IMR-90 (cell line): Measurements from ENCODE around the gene SRSF12. TPM values are rescaled to one million over a fixed set of nuclear protein-coding genes. Genes with fewer than 3 reads are reported as not detected.

Experiments used
- ATAC-seq: fragments of 200-7000 bp; cut with Tn5 transposase; 2 replicates; pipeline ENCODE4 v1.9.1; 2020; ENCODE audit warnings: low read depth, mild to moderate bottlenecking, moderate library complexity
- BruUV-seq: library from RNA; stranded (reverse); fragments of 400-500 nt; replicated peaks from 2 replicates; lab custom pipeline; 2021; lab: Mats Ljungman, UMichigan
- CTCF ChIA-PET: fragments of 300-600 bp; formaldehyde crosslinking; extraction: SDS; loops from one replicate; lab custom pipeline; 2021; ENCODE audit warnings: antibody characterized with exemption; lab: Yijun Ruan, JAX
- POLR2A ChIA-PET: fragments of 300-600 bp; sonication (Branson Sonifier 250); formaldehyde crosslinking; loops from one replicate; lab custom pipeline; 2022; ENCODE audit warnings: antibody characterized with exemption; ENCODE audit not compliant: unreplicated experiment; lab: Charles Lee
- DNase-seq: peaks from one replicate; pipeline ENCODE4 v3.0.0; 2013
- H2AFZ ChIP-seq: replicated peaks from 2 replicates; pipeline ENCODE3; 2013; ENCODE audit warnings: low read length, mild to moderate bottlenecking; ENCODE audit not compliant: poor library complexity
- H2AK5ac ChIP-seq: 2 replicates; pipeline ENCODE4 v1.6.1; 2013; ENCODE audit warnings: low read depth, low read length, inconsistent platforms
- H2AK9ac ChIP-seq: replicated peaks from 2 replicates; pipeline ENCODE3; 2013; ENCODE audit warnings: mild to moderate bottlenecking, low read depth, low read length, moderate library complexity; ENCODE audit not compliant: poor library complexity
- H2BK120ac ChIP-seq: 2 replicates; pipeline ENCODE4 v1.6.1; 2013; ENCODE audit warnings: low read depth, low read length, inconsistent platforms
- H2BK15ac ChIP-seq: 3 replicates; pipeline ENCODE4 v1.6.1; 2013; ENCODE audit warnings: low read depth, low read length, inconsistent platforms
- H2BK20ac ChIP-seq: 2 replicates; pipeline ENCODE4 v1.6.1; 2013; ENCODE audit warnings: low read depth, mild to moderate bottlenecking, inconsistent platforms, low read length, moderate library complexity
- H2BK5ac ChIP-seq: 2 replicates; pipeline ENCODE4 v1.6.1; 2013; ENCODE audit warnings: mild to moderate bottlenecking, low read depth, low read length, inconsistent platforms; ENCODE audit not compliant: poor library complexity, severe bottlenecking
- H3K14ac ChIP-seq: replicated peaks from 2 replicates; pipeline ENCODE4 v1.6.1; 2013; ENCODE audit warnings: low read depth, low read length, inconsistent platforms
- H3K18ac ChIP-seq: 2 replicates; pipeline ENCODE4 v1.6.1; 2013; ENCODE audit warnings: low read depth, low read length, control low read depth
- H3K23ac ChIP-seq: 2 replicates; pipeline ENCODE4 v1.6.1; 2013; ENCODE audit warnings: low read depth, low read length, inconsistent platforms
- H3K27ac ChIP-seq: 2 replicates; pipeline ENCODE4 v1.5.1; 2013; ENCODE audit warnings: mild to moderate bottlenecking, control low read depth, low read length; ENCODE audit not compliant: insufficient read depth
- H3K27me3 ChIP-seq: 2 replicates; pipeline ENCODE4 v1.6.1; 2013; ENCODE audit warnings: low read length; ENCODE audit not compliant: control insufficient read depth, insufficient read depth
- H3K36me3 ChIP-seq: 2 replicates; pipeline ENCODE4 v1.6.1; 2013; ENCODE audit warnings: low read length, mixed read lengths; ENCODE audit not compliant: control insufficient read depth, insufficient read depth
- H3K4ac ChIP-seq: 2 replicates; pipeline ENCODE4 v1.6.1; 2013; ENCODE audit warnings: low read depth, low read length, inconsistent platforms
- H3K4me1 ChIP-seq: 2 replicates; pipeline ENCODE4 v1.6.1; 2013; ENCODE audit warnings: low read length, mixed read lengths; ENCODE audit not compliant: control insufficient read depth, insufficient read depth
- H3K4me2 ChIP-seq: 2 replicates; pipeline ENCODE4 v1.6.1; 2013; ENCODE audit warnings: low read depth, mild to moderate bottlenecking, control low read depth, low read length, moderate library complexity
- H3K4me3 ChIP-seq: 2 replicates; pipeline ENCODE4 v1.5.1; 2013; ENCODE audit warnings: low read depth, mild to moderate bottlenecking, control low read depth, low read length, moderate library complexity; ENCODE audit not compliant: insufficient read depth
- H3K56ac ChIP-seq: 2 replicates; pipeline ENCODE4 v1.6.1; 2013; ENCODE audit warnings: low read length, inconsistent platforms; ENCODE audit not compliant: insufficient read depth; ENCODE audit errors: extremely low read depth
- H3K79me1 ChIP-seq, 2 experiments: 2 replicates each; pipeline ENCODE4 v1.6.1; 2013; ENCODE audit warnings: low read length in 2 of 2, inconsistent platforms in 1 of 2, low read depth in 1 of 2
- H3K9ac ChIP-seq: 2 replicates; pipeline ENCODE4 v1.6.1; 2013; ENCODE audit warnings: low read depth, low read length, control low read depth
- H3K9me1 ChIP-seq: 2 replicates; pipeline ENCODE4 v1.6.1; 2013; ENCODE audit warnings: low read length, inconsistent platforms; ENCODE audit not compliant: insufficient read depth
- H3K9me3 ChIP-seq: 2 replicates; pipeline ENCODE4 v1.6.1; 2013; ENCODE audit warnings: low read length; ENCODE audit not compliant: control insufficient read depth, insufficient read depth
- H4K20me1 ChIP-seq: 2 replicates; pipeline ENCODE4 v1.6.1; 2013; ENCODE audit warnings: low read length, inconsistent platforms; ENCODE audit not compliant: insufficient read depth
- H4K5ac ChIP-seq: 2 replicates; pipeline ENCODE4 v1.6.1; 2013; ENCODE audit warnings: mild to moderate bottlenecking, low read depth, low read length, control low read depth
- H4K8ac ChIP-seq, 2 experiments: 2 replicates each; pipeline ENCODE4 v1.6.1; 2013; ENCODE audit warnings: low read depth in 2 of 2, low read length in 2 of 2, control low read depth in 1 of 2, inconsistent platforms in 1 of 2
- H4K91ac ChIP-seq: 2 replicates; pipeline ENCODE4 v1.6.1; 2013; ENCODE audit warnings: low read depth, low read length, inconsistent platforms; ENCODE audit not compliant: insufficient read depth
- BHLHE40 ChIP-seq: fragments of 150-350 bp; IDR thresholded peaks from 2 replicates; pipeline ENCODE4 v1.6.1; 2016; ENCODE audit warnings: mild to moderate bottlenecking, low read depth, low read length
- CHD1 ChIP-seq: IDR thresholded peaks from 2 replicates; pipeline ENCODE4 v1.6.1; 2012; ENCODE audit warnings: low read depth, low read length, improper control_type of control experiment
- MAFK ChIP-seq: IDR thresholded peaks from 2 replicates; pipeline ENCODE4 v1.6.1; 2012; ENCODE audit warnings: low read depth, low read length, improper control_type of control experiment
- MAZ ChIP-seq: IDR thresholded peaks from 2 replicates; pipeline ENCODE4 v1.6.1; 2012; ENCODE audit warnings: low read depth, mild to moderate bottlenecking, low read length, improper control_type of control experiment, moderate library complexity, borderline replicate concordance
- POLR2A ChIP-seq: IDR thresholded peaks from 2 replicates; pipeline ENCODE4 v1.6.1; 2012; ENCODE audit warnings: mild to moderate bottlenecking, low read depth, low read length
- RCOR1 ChIP-seq: IDR thresholded peaks from 2 replicates; pipeline ENCODE4 v1.6.1; 2012; ENCODE audit warnings: mild to moderate bottlenecking, low read length, improper control_type of control experiment; ENCODE audit not compliant: insufficient replicate concordance
- WGBS, 2 experiments: methylation state at CpG; one replicate each; pipeline versions ENCODE4 v1.1.5 to v1.1.7; 2013; ENCODE audit warnings: missing lambda C conversion rate in 2 of 2; ENCODE audit not compliant: insufficient read length in 1 of 2; ENCODE audit errors: extremely low coverage in 2 of 2; 5-methylcytosine and 5-hydroxymethylcytosine counted together
- dilution Hi-C: fragments of 300-500 bp; cut with HindIII; formaldehyde crosslinking; loops from one replicate; pipeline ENCODE4 v1.14.3; 2018; ENCODE audit warnings: low sequenced_read_pairs; ENCODE audit not compliant: unreplicated experiment
- in situ Hi-C: fragments of 300-500 bp; cut with MboI; formaldehyde crosslinking; loops from 3 replicates; pipeline ENCODE4 v1.14.3; 2019; ENCODE audit warnings: low sequenced_read_pairs, inconsistent platforms, mixed read lengths
- intact Hi-C: fragments of 100-400 bp; cut with micrococcal nuclease; formaldehyde crosslinking; loops from 2 replicates; pipeline ENCODE4 v1.10.0; 2022
- polyA plus RNA-seq, 3 experiments: library from polyadenylated mRNA; depleted of rRNA; stranded (reverse); fragments of >200 nt; gene quantifications; 2 replicates each; pipeline ENCODE4 v1.2.3, GENCODE V29; 2012; ENCODE audit warnings: low replicate concordance in 1 of 3
- total RNA-seq: library from RNA; depleted of rRNA; stranded (reverse); fragments of >200 nt; gene quantifications from 2 replicates; pipeline ENCODE4 v1.2.3, GENCODE V29; 2012

SRSF12 gene
- total and polyA plus RNA-seq, 2 of the 4 experiments (the other 2 are of a cell fraction), result 0.21 to 0.36 TPM

DNA sequence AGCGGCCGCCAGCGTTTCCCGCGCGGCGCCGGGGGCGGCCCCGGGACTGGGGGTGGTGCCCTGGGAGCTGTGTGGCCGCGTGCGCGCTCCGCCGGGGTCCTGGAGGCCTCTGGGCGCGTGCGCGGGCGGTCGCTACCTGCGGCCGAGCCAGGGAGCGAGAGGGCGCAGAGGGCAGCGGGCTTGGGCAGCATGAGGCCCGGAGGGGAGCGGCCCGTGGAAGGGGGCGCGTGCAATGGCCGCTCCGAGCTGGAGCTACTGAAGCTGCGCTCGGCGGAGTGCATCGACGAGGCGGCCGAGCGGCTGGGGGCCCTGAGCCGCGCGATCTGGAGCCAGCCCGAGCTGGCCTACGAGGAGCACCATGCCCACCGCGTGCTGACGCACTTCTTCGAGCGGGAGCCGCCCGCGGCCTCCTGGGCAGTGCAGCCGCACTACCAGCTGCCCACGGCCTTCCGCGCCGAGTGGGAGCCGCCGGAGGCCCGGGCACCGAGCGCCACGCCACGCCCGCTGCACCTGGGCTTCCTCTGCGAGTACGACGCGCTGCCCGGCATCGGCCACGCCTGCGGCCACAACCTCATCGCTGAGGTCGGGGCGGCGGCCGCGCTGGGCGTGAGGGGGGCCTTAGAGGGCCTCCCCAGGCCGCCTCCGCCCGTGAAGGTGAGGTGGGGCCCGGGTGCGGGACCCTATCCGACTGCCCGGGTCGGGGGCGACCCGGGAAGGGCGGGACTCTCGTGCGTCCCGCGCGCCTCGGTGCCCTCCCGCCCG lies 28.3 kb upstream of the SRSF12 start, which contains the start of gene PM20D2:
Gene PM20D2 (plus strand): TSS at position 100 of the 762 bp plus-strand sequence. CDS start 90 bp downstream, at position 190.
- H3K79me1 ChIP-seq, result peaks cover 0 to 7% of the 10 kb centered on the region in 2 experiments; a peak in 3 of 4 replicates
- H4K8ac ChIP-seq, result peak within 1 kb of the TSS; percentile 8 to 71; a peak in 3 of 4 replicates
- no TSS peak for BruUV-seq
- H3K9me1 ChIP-seq, result peaks cover 2% of the 10 kb centered on the region; the same call in 1 of the 2 replicates
- H2BK20ac ChIP-seq, result peak within 1 kb of the TSS; percentile 8
- intact Hi-C loops (loop anchor here (5.0 kb wide), 1 partner anchor 164 kb away; no protein-coding TSS in a partner anchor), in situ Hi-C loops (loop anchor here (25.0 kb wide), 1 partner anchor 216 kb away; the partner anchor contains the start of gene UBE2J1), dilution Hi-C loops (no loop called here)
- H4K20me1 ChIP-seq, result no peaks in the 10 kb centered on the region
- H3K9ac ChIP-seq, result peak within 1 kb of the TSS; percentile 66; the same call in 1 of the 2 replicates
- no peaks in the 10 kb centered on the region for H3K9me3 ChIP-seq
- H3K4ac ChIP-seq, result peak within 1 kb of the TSS; percentile 64
- H3K4me2 ChIP-seq, result peak within 1 kb of the TSS; percentile 100
- peak; percentile 71 for ATAC-seq
- ChIA-PET CTCF (no interaction called here), POLR2A (no interaction called here)
- peak; percentile 20 for DNase-seq
- no peaks in the 10 kb centered on the region for H3K27me3 ChIP-seq
- H2AK9ac ChIP-seq, result peak within 1 kb of the TSS; percentile 31
- H3K4me3 ChIP-seq, result peak within 1 kb of the TSS; percentile 78
- peak within 1 kb of the TSS; percentile 6; the same call in 1 of the 2 replicates for H3K18ac ChIP-seq
- peak within 1 kb of the TSS; percentile 22 for H2BK5ac ChIP-seq
- H3K27ac ChIP-seq, result peak within 1 kb of the TSS; percentile 37; the same call in 1 of the 2 replicates
- WGBS, 2 experiments, result 0% methylated on average over 51 of the region's 102 CpGs; no CpG with 5 or more reads in 1 of the 2 experiments
- H2BK15ac ChIP-seq, result peak within 1 kb of the TSS; percentile 5; the same call in 1 of the 3 replicates
- H2AFZ ChIP-seq, result peak within 1 kb of the TSS; percentile 95
- H3K4me1 ChIP-seq, result peaks cover 3% of the 10 kb centered on the region; the same call in 1 of the 2 replicates
- H3K36me3 ChIP-seq, result no peaks in the 10 kb centered on the region
- peak within 1 kb of the TSS; percentile 38; the same call in 1 of the 2 replicates for H3K14ac ChIP-seq
- peak within 1 kb of the TSS; percentile 33; the same call in 1 of the 2 replicates for H4K91ac ChIP-seq
- H3K23ac ChIP-seq, result peak within 1 kb of the TSS; percentile 31
- peak within 1 kb of the TSS; percentile 17; the same call in 1 of the 2 replicates for H3K56ac ChIP-seq
- H4K5ac ChIP-seq, result 0 out of 2 replicates have a peak within 1 kb of the TSS, but pooled peaks have one; percentile 4
- H2AK5ac ChIP-seq, result no peak within 1 kb of the TSS
- peak within 1 kb of the TSS; percentile 9; the same call in 1 of the 2 replicates for H2BK120ac ChIP-seq
- no peak for TF ChIP-seq RCOR1
- TF ChIP-seq BHLHE40, result no peak
- TF ChIP-seq MAZ, result 0 out of 2 replicates have a peak, but pooled peaks have one; percentile 9
- TF ChIP-seq CHD1, result no peak
- TF ChIP-seq MAFK, result no peak
- no peak for TF ChIP-seq POLR2A
